Endothelial cell of umbilical vein (primary cell): ENCODE data around the gene ARHGAP18. TPM values are rescaled to one million over a fixed set of nuclear protein-coding genes. Genes with fewer than 3 reads are reported as not detected.

Experiments used
- BruUV-seq: library from RNA; stranded (reverse); fragments of 400-500 nt; replicated peaks from 2 replicates; lab custom pipeline; 2021; lab: Mats Ljungman, UMichigan
- CTCF ChIA-PET: fragments of 300-600, 350-600 bp; sonication (Branson Sonifier 250); formaldehyde crosslinking; loops from one replicate; lab custom pipeline; 2021; ENCODE audit warnings: antibody characterized with exemption, inconsistent platforms; lab: Charles Lee
- POLR2A ChIA-PET: fragments of 300-600, 350-600 bp; sonication (Branson Sonifier 250); formaldehyde crosslinking; loops from one replicate; lab custom pipeline; 2021; ENCODE audit warnings: antibody characterized with exemption, inconsistent platforms; lab: Charles Lee
- DNase-seq: peaks from one replicate; pipeline ENCODE4 v3.0.0-alpha.2; 2011; ENCODE audit warnings: low read depth, low spot score
- FAIRE-seq: peaks from 2 replicates; lab custom pipeline; 2011; peaks lifted over from hg19 to GRCh38; lab: Jason Lieb, UNC
- H2AFZ ChIP-seq: 2 replicates; pipeline ENCODE4 v1.6.0; 2012; ENCODE audit warnings: low read depth, low read length, control low read depth, inconsistent platforms
- H3K27ac ChIP-seq: 2 replicates; pipeline ENCODE4 v1.5.1; 2011; ENCODE audit warnings: low read depth, mild to moderate bottlenecking, control low read depth, low read length, moderate library complexity; ENCODE audit not compliant: insufficient read depth
- H3K27me3 ChIP-seq, 2 experiments: 2 replicates each; pipeline versions ENCODE4 v1.6.0 to v1.6.1; 2011; ENCODE audit warnings: low read length in 2 of 2, mixed read lengths in 1 of 2; ENCODE audit not compliant: control insufficient read depth in 2 of 2, insufficient read depth in 2 of 2
- H3K36me3 ChIP-seq, 2 experiments: 2 replicates in 1 of 2; 3 replicates in 1 of 2; pipeline ENCODE4 v1.5.1; 2011; ENCODE audit warnings: low read length in 2 of 2, mild to moderate bottlenecking in 1 of 2, moderate library complexity in 1 of 2; ENCODE audit not compliant: control insufficient read depth in 2 of 2, insufficient read depth in 2 of 2; ENCODE audit errors: extremely low read depth in 1 of 2
- H3K4me1 ChIP-seq: 3 replicates; pipeline ENCODE4 v1.5.1; 2011; ENCODE audit warnings: mild to moderate bottlenecking, low read length; ENCODE audit not compliant: control insufficient read depth, insufficient read depth; ENCODE audit errors: extremely low read depth
- H3K4me2 ChIP-seq: 2 replicates; pipeline ENCODE4 v1.6.1; 2011; ENCODE audit warnings: low read length, control low read depth, mixed read lengths; ENCODE audit not compliant: insufficient read depth
- H3K4me3 ChIP-seq, 3 experiments: fragments of 200-600 bp in 1 of 3; sonication (generic), shearing (Covaris generic) in 1 of 3; replicated peaks in 1 of 3; 2 replicates each; pipeline ENCODE4 v1.5.1; 2011 to 2016; ENCODE audit warnings: control low read depth in 3 of 3, low read length in 3 of 3, mild to moderate bottlenecking in 2 of 3, inconsistent platforms in 1 of 3, low read depth in 1 of 3, moderate library complexity in 1 of 3; ENCODE audit not compliant: insufficient read depth in 1 of 3
- H3K79me2 ChIP-seq: 2 replicates; pipeline ENCODE4 v1.6.0; 2012; ENCODE audit warnings: low read length, inconsistent platforms; ENCODE audit not compliant: control insufficient read depth, insufficient read depth
- H3K9ac ChIP-seq: replicated peaks from 2 replicates; pipeline ENCODE3; 2011; ENCODE audit warnings: low read length, control low read depth; ENCODE audit not compliant: insufficient read depth; ENCODE audit errors: extremely low read depth
- H3K9me1 ChIP-seq: replicated peaks from 3 replicates; pipeline ENCODE4 v1.6.0; 2011; ENCODE audit warnings: mild to moderate bottlenecking, low read length; ENCODE audit not compliant: control insufficient read depth, insufficient read depth; ENCODE audit errors: extremely low read depth
- H3K9me3 ChIP-seq: replicated peaks from 2 replicates; pipeline ENCODE4 v1.5.1; 2012; ENCODE audit warnings: low read length, inconsistent platforms; ENCODE audit not compliant: control insufficient read depth, insufficient read depth
- H4K20me1 ChIP-seq: replicated peaks from 2 replicates; pipeline ENCODE3; 2011; ENCODE audit warnings: mild to moderate bottlenecking, low read length; ENCODE audit not compliant: control insufficient read depth, insufficient read depth; ENCODE audit errors: extremely low read depth
- EZH2 ChIP-seq: IDR thresholded peaks from 2 replicates; pipeline ENCODE4 v1.6.1; 2012; ENCODE audit warnings: borderline replicate concordance, low read depth, mild to moderate bottlenecking, moderate library complexity, low read length, inconsistent platforms; ENCODE audit not compliant: severe bottlenecking
- MYC ChIP-seq: IDR thresholded peaks from one replicate; pipeline ENCODE4 v1.6.1; 2011; ENCODE audit warnings: mild to moderate bottlenecking, low read depth, low read length
- POLR2AphosphoS5 ChIP-seq: IDR thresholded peaks from 2 replicates; pipeline ENCODE4 v1.6.1; 2012; ENCODE audit warnings: low read depth, mild to moderate bottlenecking, control low read depth, low read length, moderate library complexity; ENCODE audit not compliant: insufficient read depth
- dilution Hi-C: fragments of 300-500 bp; cut with MboI; formaldehyde crosslinking; loops from one replicate; pipeline ENCODE4 v1.15.0; 2019; ENCODE audit warnings: low sequenced_read_pairs; ENCODE audit not compliant: extremely low pct_ligation_motif_present
- intact Hi-C: fragments of 100-400 bp; cut with micrococcal nuclease; formaldehyde crosslinking; loops from one replicate; pipeline ENCODE4 v1.10.0; 2022
- polyA plus RNA-seq, 4 experiments: library from polyadenylated mRNA; depleted of rRNA in 3 of 4; stranded (reverse) in 3 of 4; unstranded in 1 of 4; fragments of >200 nt; gene quantifications; 2 replicates each; pipeline versions ENCODE4 v1.2.1 to v1.2.3, GENCODE V29; 2011 to 2012; ENCODE audit warnings: missing spikeins in 1 of 4
- total RNA-seq: library from RNA; stranded (reverse); gene quantifications from 2 replicates; pipeline ENCODE4 v1.2.3, GENCODE V29; 2021
- TF ChIP-seq, protein P1 (sequence below), 2 donors: IDR thresholded peaks; 1 replicate in 1 of 2; 2 replicates in 1 of 2; pipeline ENCODE4 v1.5.1; 2011; ENCODE audit warnings: low read length in 2 of 2, mild to moderate bottlenecking in 2 of 2, moderate library complexity in 2 of 2, control low read depth in 1 of 2, inconsistent platforms in 1 of 2, low read depth in 1 of 2; ENCODE audit not compliant: insufficient read depth in 1 of 2; ENCODE audit errors: extremely low read depth in 1 of 2

The ARHGAP18 gene
- total and polyA plus RNA-seq, 2 donors (not counting 3 experiments of a cell fraction or from before 2014, with no cell fraction given): 13.1 to 86.1 TPM

DNA sequence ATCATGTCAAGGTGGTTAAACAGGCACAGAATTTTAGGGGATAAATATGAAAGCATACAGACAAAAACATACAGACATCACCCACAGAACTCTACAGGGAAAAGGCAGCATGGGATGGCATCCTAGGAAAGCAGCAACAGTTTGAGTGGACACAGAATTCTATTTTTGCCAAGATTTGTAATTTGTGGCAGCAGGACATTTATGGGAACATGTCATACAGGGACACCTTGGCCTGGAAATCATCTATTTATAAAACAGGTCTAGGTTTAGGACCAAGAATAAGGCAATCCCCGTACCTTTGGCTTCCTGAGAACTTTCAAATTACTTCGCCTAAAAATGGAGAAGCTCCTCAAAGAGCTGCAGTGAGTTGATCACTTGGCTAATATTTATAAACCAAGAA is 17.5 kb downstream of the ARHGAP18 start:
- no peak overlapping the region for H2AFZ ChIP-seq
- POLR2A ChIA-PET: no interaction called here
- H3K4me3 ChIP-seq: no peak overlapping the region
- BruUV-seq: no TSS peak
- peaks cover 87% of the 10 kb centered on the region for H3K79me2 ChIP-seq
- TF ChIP-seq, protein P1, sequence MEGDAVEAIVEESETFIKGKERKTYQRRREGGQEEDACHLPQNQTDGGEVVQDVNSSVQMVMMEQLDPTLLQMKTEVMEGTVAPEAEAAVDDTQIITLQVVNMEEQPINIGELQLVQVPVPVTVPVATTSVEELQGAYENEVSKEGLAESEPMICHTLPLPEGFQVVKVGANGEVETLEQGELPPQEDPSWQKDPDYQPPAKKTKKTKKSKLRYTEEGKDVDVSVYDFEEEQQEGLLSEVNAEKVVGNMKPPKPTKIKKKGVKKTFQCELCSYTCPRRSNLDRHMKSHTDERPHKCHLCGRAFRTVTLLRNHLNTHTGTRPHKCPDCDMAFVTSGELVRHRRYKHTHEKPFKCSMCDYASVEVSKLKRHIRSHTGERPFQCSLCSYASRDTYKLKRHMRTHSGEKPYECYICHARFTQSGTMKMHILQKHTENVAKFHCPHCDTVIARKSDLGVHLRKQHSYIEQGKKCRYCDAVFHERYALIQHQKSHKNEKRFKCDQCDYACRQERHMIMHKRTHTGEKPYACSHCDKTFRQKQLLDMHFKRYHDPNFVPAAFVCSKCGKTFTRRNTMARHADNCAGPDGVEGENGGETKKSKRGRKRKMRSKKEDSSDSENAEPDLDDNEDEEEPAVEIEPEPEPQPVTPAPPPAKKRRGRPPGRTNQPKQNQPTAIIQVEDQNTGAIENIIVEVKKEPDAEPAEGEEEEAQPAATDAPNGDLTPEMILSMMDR (IDR thresholded peaks at IDR 0.05; ENCODE audit: extremely low read depth in 1 of 2, insufficient read depth in 1 of 2, low read depth in 1 of 2, low read length in 2 of 2): no peak
- TF ChIP-seq EZH2 (no peak), MYC (no peak), POLR2AphosphoS5 (no peak)
- H3K27ac ChIP-seq: no peak overlapping the region
- CTCF ChIA-PET: no interaction called here
- no peaks in the 10 kb centered on the region for H3K27me3 ChIP-seq
- FAIRE-seq (no peak), DNase-seq (no peak)
- dilution Hi-C loops (no loop called here), intact Hi-C loops (no loop called here)
- no peak overlapping the region for H3K4me2 ChIP-seq
- H3K4me1 ChIP-seq: peaks cover 38% of the 10 kb centered on the region
- peaks cover 3 to 12% of the 10 kb centered on the region in 2 experiments for H3K36me3 ChIP-seq
- no peak overlapping the region for H3K9ac ChIP-seq
- no peaks in the 10 kb centered on the region for H3K9me1 ChIP-seq
- peaks cover 5% of the 10 kb centered on the region for H4K20me1 ChIP-seq
- no peaks in the 10 kb centered on the region for H3K9me3 ChIP-seq

DNA sequence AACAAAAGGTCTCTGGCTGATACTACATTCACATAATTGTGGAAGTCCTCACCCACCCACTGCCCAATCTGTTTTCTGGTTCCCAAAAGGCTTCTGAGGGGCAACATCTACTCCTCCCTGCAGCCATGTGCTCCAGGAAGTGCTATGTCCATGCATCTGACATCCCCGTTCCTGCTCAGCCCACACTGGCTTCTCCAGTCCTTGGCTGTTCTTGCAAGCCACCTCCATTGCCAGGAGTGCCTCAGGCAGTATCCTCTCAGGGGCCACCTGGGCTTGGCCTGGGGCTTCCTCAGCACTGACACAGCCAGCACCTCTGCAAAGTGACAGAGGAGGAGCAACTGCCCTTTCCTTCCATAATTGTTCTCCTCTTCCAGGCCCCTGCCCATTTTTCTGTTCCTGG is 18.3 kb downstream of the ARHGAP18 start:
- Histone ChIP-seq H3K36me3 (peaks cover 3 to 8% of the 10 kb centered on the region in 2 experiments), H3K4me2 (no peak overlapping the region), H3K9me1 (no peaks in the 10 kb centered on the region), H3K9me3 (no peaks in the 10 kb centered on the region), H3K27me3 (no peaks in the 10 kb centered on the region), H3K4me1 (peaks cover 38% of the 10 kb centered on the region), H3K27ac (no peak overlapping the region), H3K9ac (no peak overlapping the region), H4K20me1 (peaks cover 2% of the 10 kb centered on the region), H2AFZ (no peak overlapping the region), H3K4me3 (no peak overlapping the region), H3K79me2 (peaks cover 87% of the 10 kb centered on the region)
- dilution Hi-C loops: no loop called here
- DNase-seq (no peak), FAIRE-seq (no peak)
- POLR2A ChIA-PET: no interaction called here
- TF ChIP-seq, protein P1 (IDR thresholded peaks at IDR 0.05; ENCODE audit: extremely low read depth in 1 of 2, insufficient read depth in 1 of 2, low read depth in 1 of 2, low read length in 2 of 2): no peak
- no peak for TF ChIP-seq EZH2
- no peak for TF ChIP-seq MYC
- CTCF ChIA-PET: no interaction called here
- intact Hi-C loops: loop anchor here (1.0 kb wide), 1 partner anchor 12 kb away; no protein-coding TSS in a partner anchor
- BruUV-seq: no TSS peak
